Suppressor macrophage treated with lipopolysaccharide for 1 hour (primary cell): ENCODE results near the gene COA7.
"Not testable (repeated sequence)": the region's sequence is repeated elsewhere in the genome, so short reads cannot be mapped to it uniquely, and the experiment has no call there.

Experiments used
- DNase-seq, 3 donors: peaks; one replicate each; pipeline ENCODE4 v3.0.0-alpha.2; 2020 to 2022

The COA7 gene

GRCh38 chr1:52697795-52698674, at the start of gene COA7:
Gene COA7, minus strand, starts transcription at chr1:52698347. Its CDS starts 21 bp downstream, at chr1:52698326.
- peak; percentile 80 to 95 (median 92) for DNase-seq

- no peak for DNase-seq
These were observed 49.3 kb upstream of the COA7 start for GRCh38 chr1:52747450-52747849.

DNA sequence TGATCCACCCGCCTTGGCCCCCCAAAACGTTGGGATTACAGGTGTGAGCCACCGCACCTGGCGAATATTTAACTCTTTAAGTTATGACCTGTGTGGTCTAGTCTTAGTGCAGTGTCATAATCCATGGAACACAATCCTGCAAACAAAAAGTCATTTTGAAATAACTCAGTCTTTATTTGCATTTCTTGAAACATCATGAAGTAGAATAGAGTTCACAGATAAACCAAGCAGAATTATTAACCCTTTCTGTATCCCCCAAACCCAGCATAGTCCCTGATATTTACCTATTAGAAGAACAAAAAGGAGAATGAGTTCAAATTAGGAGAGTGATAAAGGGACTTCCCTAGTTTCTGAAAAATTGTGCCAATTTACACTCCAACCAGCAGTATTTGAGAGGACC, 48.0 kb upstream of the COA7 start:
- DNase-seq, result no peak

- DNase-seq, result no peak
These were observed 43.1 kb upstream of the COA7 start for GRCh38 chr1:52741259-52741658.

DNA sequence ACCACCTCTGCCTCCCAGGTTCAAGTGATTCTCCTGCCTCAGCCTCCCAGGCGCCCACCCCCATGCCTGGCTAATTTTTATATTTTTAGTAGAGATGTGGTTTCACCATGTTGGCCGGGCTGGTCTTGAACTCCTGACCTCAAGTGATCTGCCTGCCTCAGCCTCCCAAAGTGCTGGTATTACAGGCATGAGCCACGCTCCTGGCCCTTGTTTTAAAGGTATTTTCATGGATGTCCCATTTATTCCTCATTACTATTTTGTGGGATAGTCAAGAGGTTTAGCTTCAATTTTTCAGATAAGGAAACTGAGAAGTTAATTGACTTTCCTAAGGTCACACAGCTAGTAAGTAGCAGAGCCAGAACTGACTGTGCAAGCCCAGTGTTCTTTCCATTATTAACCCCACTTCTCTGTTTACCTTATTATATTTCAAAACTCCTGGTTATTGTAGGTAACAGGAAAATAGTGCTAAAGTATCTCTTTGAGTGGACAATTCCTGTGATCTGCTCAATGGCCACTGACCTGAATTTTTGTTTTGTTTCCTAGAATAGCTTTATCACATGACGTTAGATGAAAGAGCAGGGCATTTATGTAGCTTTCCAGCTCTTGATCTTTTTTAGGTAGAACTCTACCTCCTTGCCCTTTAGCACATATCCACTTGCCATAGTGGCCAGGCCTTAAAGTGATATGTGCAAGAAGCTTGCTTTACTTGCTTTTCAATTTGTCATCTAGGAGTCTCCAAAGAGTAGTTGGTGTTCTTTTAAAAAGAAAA, 41.7 kb upstream of the COA7 start:
- no peak for DNase-seq

DNA sequence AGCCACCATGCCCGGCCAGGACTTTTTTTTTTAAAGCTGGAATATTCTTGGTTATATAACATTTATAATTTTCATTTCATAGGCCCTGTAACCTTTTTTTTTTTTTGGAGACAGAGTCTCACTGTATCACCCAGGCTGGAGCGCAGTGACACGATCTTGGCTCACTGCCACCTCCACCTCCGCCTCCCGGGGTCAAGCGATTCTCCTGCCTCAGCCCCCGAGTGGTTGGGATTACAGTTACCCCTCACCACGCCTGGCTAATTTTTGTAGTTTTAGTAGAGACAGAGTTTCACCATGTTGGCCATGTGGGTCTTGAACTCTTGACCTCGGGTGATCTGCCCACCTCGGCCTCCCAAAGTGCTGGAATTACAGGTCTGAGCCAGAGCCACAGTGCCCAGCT, 40.7 kb upstream of the COA7 start:
- DNase-seq, result no peak

DNA sequence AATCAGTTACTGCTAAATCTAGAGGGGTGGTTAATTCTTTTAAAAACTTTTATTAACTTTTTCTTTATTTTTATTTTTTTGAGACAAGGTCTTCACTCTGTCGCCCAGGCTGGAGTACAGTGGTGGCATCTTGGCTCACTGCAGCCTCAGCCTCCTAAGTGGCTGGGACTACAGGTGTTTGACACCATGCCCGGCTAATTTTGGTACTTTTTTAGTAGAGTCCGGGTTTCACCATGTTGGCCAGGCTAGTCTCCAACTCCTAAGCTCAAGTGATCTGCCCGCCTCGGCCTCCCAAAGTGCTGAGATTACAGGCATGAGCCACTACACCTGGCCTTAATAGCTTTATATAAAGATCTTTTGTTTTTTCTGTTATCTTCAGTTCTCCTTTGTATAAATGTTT, 40.0 kb upstream of the COA7 start:
- DNase-seq, result no peak

- DNase-seq, result not testable (repeated sequence)
These were observed 37.2 kb upstream of the COA7 start for GRCh38 chr1:52735371-52735770.

GRCh38 chr1:52733368-52733767, 35.2 kb upstream of the COA7 start:
- no peak for DNase-seq

GRCh38 chr1:52727956-52728656, 30.0 kb upstream of the COA7 start:
- no peak for DNase-seq

DNA sequence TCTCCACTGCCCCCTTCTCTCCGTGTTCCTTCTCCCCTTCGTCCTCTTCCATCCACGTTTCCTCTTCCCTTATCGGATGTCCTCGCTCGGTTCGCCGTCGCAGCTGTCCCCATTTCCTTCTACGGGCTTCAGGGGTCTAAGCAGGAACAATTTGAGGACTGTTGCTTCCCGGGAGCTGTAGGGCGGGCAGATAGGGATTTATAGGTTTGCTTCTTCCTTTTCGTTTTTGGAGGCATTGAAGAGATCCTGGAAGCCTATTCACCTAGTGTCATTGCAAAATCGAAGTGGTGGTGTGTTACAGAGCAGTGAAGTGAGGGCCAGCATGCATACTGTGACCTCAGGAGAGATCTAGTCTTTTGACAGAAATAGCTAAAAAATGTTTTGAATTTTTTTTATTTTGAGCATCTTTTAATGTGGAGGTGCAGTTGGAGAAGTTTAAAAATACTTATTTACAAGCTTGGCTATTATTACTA, 29.0 kb upstream of the COA7 start:
- peak in 2 of 3 donors; percentile 26 to 31 for DNase-seq

DNA sequence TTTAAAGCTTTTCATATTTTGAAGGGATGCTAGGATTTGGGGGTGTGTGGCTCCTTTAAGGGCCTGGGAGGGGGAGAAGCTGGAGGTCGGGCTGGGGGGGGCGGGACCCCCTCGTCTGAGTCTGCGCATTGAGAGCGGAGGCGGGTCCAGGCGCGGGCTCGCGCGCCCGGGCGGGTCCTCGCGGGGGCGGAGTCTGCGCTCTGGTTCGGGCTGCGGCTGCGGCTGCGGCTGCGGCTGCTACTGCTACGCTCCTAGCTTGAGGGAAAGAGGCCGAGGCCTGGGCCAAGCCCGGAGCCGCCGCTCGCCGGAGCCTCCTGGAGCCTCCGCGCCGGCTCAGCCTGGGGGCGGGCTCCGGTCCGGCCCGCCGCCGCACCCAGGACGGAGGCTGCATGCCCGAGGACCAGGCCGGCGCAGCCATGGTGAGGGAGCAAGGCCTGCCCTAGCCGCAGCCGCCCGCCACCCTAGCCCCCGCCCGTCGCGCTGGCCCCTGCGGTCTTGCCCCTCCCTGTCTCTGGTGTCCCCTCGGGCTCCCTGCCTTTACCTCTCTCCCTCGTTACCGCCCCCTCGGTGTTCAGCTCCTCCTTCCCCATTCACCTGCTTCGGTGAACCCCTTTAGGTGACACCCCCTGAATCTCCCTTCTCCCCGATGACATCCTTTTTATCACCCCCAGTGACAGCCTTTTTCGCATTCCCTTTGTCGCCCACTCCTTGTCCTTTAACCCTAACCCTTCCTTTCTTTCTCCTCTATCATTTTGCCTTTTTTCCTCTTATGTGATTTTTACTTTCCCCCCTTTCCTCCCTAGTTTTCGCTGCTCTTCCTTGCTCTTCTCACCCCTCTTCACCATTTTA, 28.3 kb upstream of the COA7 start, which contains the start of gene ZYG11B:
TSS of gene ZYG11B (plus strand) at position 189 of the 849 bp plus-strand sequence. CDS start at position 390, 201 bp downstream.
- DNase-seq, result peak; percentile 92 to 97 (median 94)

GRCh38 chr1:52725903-52726264, 27.7 kb upstream of the COA7 start:
- DNase-seq, result no peak

GRCh38 chr1:52723260-52723659, 25.1 kb upstream of the COA7 start:
- no peak for DNase-seq

DNA sequence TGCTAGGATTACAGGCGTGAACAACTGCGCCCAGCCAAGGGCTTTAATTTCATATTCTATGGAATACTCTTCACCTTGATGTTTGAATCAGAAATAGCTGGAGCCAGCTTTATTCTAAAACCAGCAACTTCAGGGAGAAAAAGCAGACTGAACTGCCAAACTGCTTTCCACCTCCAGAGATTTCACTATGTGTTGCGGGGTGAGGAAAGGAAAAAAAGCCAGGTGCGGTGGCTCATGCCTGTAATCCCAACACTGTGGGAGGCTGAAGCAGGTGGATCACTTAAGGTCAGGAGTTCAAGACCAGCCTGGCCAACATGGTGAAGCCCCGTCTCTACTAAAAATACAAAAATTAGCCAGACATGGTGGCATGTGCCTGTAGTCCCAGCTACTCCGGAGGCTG, 17.1 kb upstream of the COA7 start:
- not testable (repeated sequence) for DNase-seq

- no peak for DNase-seq
These were observed 15.4 kb upstream of the COA7 start for GRCh38 chr1:52713590-52713989.

- no peak for DNase-seq
These were observed 10.9 kb upstream of the COA7 start for GRCh38 chr1:52709016-52709415.

GRCh38 chr1:52707927-52708655, 9.9 kb upstream of the COA7 start:
- DNase-seq, result peak; percentile 52 to 59 (median 58)

- DNase-seq, result peak; percentile 54 to 56 (median 56)
These were observed 9.1 kb upstream of the COA7 start for GRCh38 chr1:52706941-52707926.

DNA sequence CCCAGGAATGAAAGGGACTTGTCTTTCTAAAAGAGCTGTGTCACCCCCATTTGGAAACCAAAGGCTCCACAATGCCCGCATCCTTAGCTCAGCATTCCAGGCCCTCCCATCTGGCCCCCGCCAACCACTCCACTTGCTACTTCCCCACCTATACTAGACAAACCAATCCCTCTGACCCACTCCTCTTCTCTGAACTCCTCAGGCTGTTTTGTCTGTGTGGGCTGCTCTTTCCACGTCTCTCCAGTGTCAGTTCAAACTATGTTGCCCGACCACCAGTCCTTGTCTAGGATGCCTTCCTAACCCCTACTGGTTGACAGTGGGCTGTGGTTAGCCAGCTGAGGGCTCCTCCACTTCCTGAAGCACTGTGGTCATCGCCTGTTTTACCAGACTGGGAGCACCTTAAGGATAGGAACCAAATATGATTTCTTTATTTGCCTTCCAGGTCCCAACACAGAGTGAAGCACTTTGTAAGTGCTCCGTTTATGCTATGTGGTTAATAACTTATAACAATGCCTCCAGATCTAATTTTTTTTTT, 8.1 kb upstream of the COA7 start:
- no peak for DNase-seq
